SK-N-MC (cell line): ENCODE data around the gene CDKN2B-AS1.
"Not testable (repeated sequence)": the region's sequence is repeated elsewhere in the genome, so short reads cannot be mapped to it uniquely, and the experiment has no call there.

Source experiments
- DNase-seq: peaks from one replicate; pipeline ENCODE4 v3.0.0-alpha.2; 2011; ENCODE audit warnings: low read depth, low spot score
- H3K27ac ChIP-seq: fragments of 200-600 bp; sonication (generic); 2 replicates; pipeline ENCODE4 v1.5.1; 2016; ENCODE audit warnings: mixed run types
- H3K36me3 ChIP-seq: fragments of 200-600 bp; sonication (generic); 2 replicates; pipeline ENCODE4 v1.6.1; 2017; ENCODE audit warnings: antibody characterized with exemption, low read length, mixed read lengths; ENCODE audit not compliant: insufficient read depth
- H3K4me3 ChIP-seq: fragments of 200-600 bp; sonication (generic); 2 replicates; pipeline ENCODE4 v1.5.1; 2016
- H3K9ac ChIP-seq: fragments of 200-600 bp; sonication (generic); 2 replicates; pipeline ENCODE4 v1.8.0; 2017; ENCODE audit warnings: mixed run types, mixed read lengths; ENCODE audit not compliant: insufficient read length
- H3K9me3 ChIP-seq: fragments of 200-600 bp; sonication (generic); 2 replicates; pipeline ENCODE4 v1.6.1; 2017; ENCODE audit warnings: low read depth, mild to moderate bottlenecking, antibody characterized with exemption, low read length, moderate library complexity, mixed read lengths
- EZH2 ChIP-seq: fragments of 200-600 bp; sonication (generic); IDR thresholded peaks from one replicate; pipeline ENCODE4 v1.6.1; 2017; ENCODE audit warnings: antibody characterized with exemption
- FOXP2 ChIP-seq: optimal IDR thresholded peaks from 2 replicates; pipeline ENCODE3; 2011; ENCODE audit warnings: mild to moderate bottlenecking, moderate library complexity; ENCODE audit not compliant: insufficient read depth; ENCODE audit errors: extremely low read length, control extremely low read depth
- POLR2AphosphoS5 ChIP-seq: IDR thresholded peaks from 2 replicates; pipeline ENCODE4 v1.6.1; 2012; ENCODE audit warnings: mild to moderate bottlenecking, low read depth, low read length, borderline replicate concordance

CDKN2B-AS1 gene

GRCh38 chr9:21994556-21995005 is at the start of gene CDKN2B-AS1:
Gene CDKN2B-AS1, plus strand, starts transcription at chr9:21994791.
- Histone ChIP-seq H3K9ac (peak within 1 kb of the TSS; percentile 90), H3K4me3 (peak within 1 kb of the TSS; percentile 95), H3K9me3 (no peaks in the 10 kb centered on the region), H3K27ac (peak within 1 kb of the TSS; percentile 97), H3K36me3 (peaks cover 11% of the 10 kb centered on the region)
- no peak for DNase-seq
- TF ChIP-seq EZH2 (no peak), FOXP2 (no peak), POLR2AphosphoS5 (no peak; the same call in 1 of the 2 replicates)

GRCh38 chr9:21945606-21946005 is 49.0 kb upstream of the CDKN2B-AS1 start:
- Histone ChIP-seq H3K36me3 (no peaks in the 10 kb centered on the region), H3K9me3 (no peaks in the 10 kb centered on the region), H3K4me3 (no peak overlapping the region), H3K9ac (no peak overlapping the region), H3K27ac (no peak overlapping the region)
- TF ChIP-seq FOXP2 (no peak), POLR2AphosphoS5 (no peak), EZH2 (no peak)
- no peak for DNase-seq

GRCh38 chr9:21958833-21959232 is 35.8 kb upstream of the CDKN2B-AS1 start:
- Histone ChIP-seq H3K9me3 (no peaks in the 10 kb centered on the region), H3K4me3 (no peak overlapping the region), H3K9ac (no peak overlapping the region), H3K27ac (no peak overlapping the region), H3K36me3 (no peaks in the 10 kb centered on the region)
- TF ChIP-seq FOXP2 (no peak), POLR2AphosphoS5 (no peak), EZH2 (no peak)
- DNase-seq, result no peak

GRCh38 chr9:21959268-21959667 is 35.3 kb upstream of the CDKN2B-AS1 start:
- not testable (repeated sequence) for H3K36me3 ChIP-seq, DNase-seq, H3K9me3 ChIP-seq, H3K27ac ChIP-seq, H3K9ac ChIP-seq, H3K4me3 ChIP-seq

- DNase-seq, result no peak
- no peak for TF ChIP-seq EZH2
- no peak for TF ChIP-seq FOXP2
- no peak for TF ChIP-seq POLR2AphosphoS5
- peaks cover 4% of the 10 kb centered on the region; the same call in 1 of the 2 replicates for H3K9me3 ChIP-seq
- H3K9ac ChIP-seq, result no peak overlapping the region
- peaks cover 12% of the 10 kb centered on the region; the same call in 1 of the 2 replicates for H3K36me3 ChIP-seq
- no peak overlapping the region for H3K27ac ChIP-seq
- no peak overlapping the region for H3K4me3 ChIP-seq
Observed at GRCh38 chr9:21961569-21961968, 33.0 kb upstream of the CDKN2B-AS1 start.

GRCh38 chr9:21964925-21965385 is 29.6 kb upstream of the CDKN2B-AS1 start:
- Histone ChIP-seq H3K9me3 (peaks cover 4% of the 10 kb centered on the region; the same call in 1 of the 2 replicates), H3K4me3 (no peak overlapping the region), H3K27ac (no peak overlapping the region), H3K36me3 (peaks cover 45% of the 10 kb centered on the region), H3K9ac (no peak overlapping the region)
- DNase-seq, result no peak
- TF ChIP-seq POLR2AphosphoS5 (no peak), EZH2 (no peak), FOXP2 (no peak)

GRCh38 chr9:21965401-21965951 is 29.1 kb upstream of the CDKN2B-AS1 start:
- Histone ChIP-seq H3K9me3 (peaks cover 4% of the 10 kb centered on the region; the same call in 1 of the 2 replicates), H3K4me3 (no peak overlapping the region), H3K9ac (no peak overlapping the region), H3K36me3 (peaks cover 50% of the 10 kb centered on the region), H3K27ac (no peak overlapping the region)
- TF ChIP-seq EZH2, result no peak
- no peak for TF ChIP-seq POLR2AphosphoS5
- no peak for TF ChIP-seq FOXP2
- no peak for DNase-seq

GRCh38 chr9:21966140-21966851 is 28.3 kb upstream of the CDKN2B-AS1 start:
- H3K9ac ChIP-seq, result no peak overlapping the region
- no peak overlapping the region for H3K4me3 ChIP-seq
- H3K27ac ChIP-seq, result no peak overlapping the region
- peaks cover 4% of the 10 kb centered on the region; the same call in 1 of the 2 replicates for H3K9me3 ChIP-seq
- no peak for DNase-seq
- TF ChIP-seq FOXP2 (no peak), EZH2 (no peak), POLR2AphosphoS5 (no peak)
- H3K36me3 ChIP-seq, result peaks cover 59% of the 10 kb centered on the region

- Histone ChIP-seq H3K27ac (no peak overlapping the region), H3K36me3 (peaks cover 66% of the 10 kb centered on the region), H3K4me3 (no peak overlapping the region), H3K9me3 (peaks cover 4% of the 10 kb centered on the region; the same call in 1 of the 2 replicates), H3K9ac (no peak overlapping the region)
- TF ChIP-seq POLR2AphosphoS5, result no peak; the same call in 1 of the 2 replicates
- no peak for TF ChIP-seq EZH2
- no peak for TF ChIP-seq FOXP2
- no peak for DNase-seq
Observed at GRCh38 chr9:21967169-21967568, 27.4 kb upstream of the CDKN2B-AS1 start.
